Uterus (tissue), 2 donors: Measurements from ENCODE around the gene RANBP10.

Experiments used
- POLR2A ChIP-seq, 2 donors: fragments of 450-650 bp; IDR thresholded peaks; one replicate each; pipeline ENCODE4 v1.6.1; 2016; ENCODE audit warnings: antibody characterized with exemption in 2 of 2, mild to moderate bottlenecking in 1 of 2, moderate library complexity in 1 of 2
- TF ChIP-seq, protein P1 (sequence below), 4 experiments: fragments of 200-600 bp in 2 of 4; fragments of 450-650 bp in 2 of 4; sonication (generic) in 2 of 4; IDR thresholded peaks; one replicate each; pipeline ENCODE4 v1.5.1; 2016 to 2019; ENCODE audit warnings: antibody characterized with exemption in 4 of 4, mild to moderate bottlenecking in 2 of 4, moderate library complexity in 1 of 4

DNA sequence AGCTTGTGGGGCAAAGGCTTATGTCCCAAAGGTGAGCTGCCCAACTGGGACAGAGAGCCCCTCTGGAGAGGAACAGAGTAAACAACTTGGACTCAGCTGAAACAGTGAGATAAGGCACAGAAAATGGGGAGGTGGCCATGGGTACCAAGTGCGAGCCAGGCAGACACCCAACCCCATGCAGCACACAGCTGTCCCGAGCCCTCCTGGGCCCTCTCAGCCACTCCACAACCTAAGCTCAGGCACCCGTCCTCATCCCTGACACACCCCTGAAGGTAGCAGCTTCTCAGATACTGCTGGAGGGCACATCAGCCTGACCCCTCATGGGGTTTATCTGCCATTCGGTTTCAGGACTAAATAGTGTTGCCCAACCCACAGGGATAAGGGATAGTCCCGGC is 82.5 kb downstream of the RANBP10 start:
- TF ChIP-seq, protein P1, sequence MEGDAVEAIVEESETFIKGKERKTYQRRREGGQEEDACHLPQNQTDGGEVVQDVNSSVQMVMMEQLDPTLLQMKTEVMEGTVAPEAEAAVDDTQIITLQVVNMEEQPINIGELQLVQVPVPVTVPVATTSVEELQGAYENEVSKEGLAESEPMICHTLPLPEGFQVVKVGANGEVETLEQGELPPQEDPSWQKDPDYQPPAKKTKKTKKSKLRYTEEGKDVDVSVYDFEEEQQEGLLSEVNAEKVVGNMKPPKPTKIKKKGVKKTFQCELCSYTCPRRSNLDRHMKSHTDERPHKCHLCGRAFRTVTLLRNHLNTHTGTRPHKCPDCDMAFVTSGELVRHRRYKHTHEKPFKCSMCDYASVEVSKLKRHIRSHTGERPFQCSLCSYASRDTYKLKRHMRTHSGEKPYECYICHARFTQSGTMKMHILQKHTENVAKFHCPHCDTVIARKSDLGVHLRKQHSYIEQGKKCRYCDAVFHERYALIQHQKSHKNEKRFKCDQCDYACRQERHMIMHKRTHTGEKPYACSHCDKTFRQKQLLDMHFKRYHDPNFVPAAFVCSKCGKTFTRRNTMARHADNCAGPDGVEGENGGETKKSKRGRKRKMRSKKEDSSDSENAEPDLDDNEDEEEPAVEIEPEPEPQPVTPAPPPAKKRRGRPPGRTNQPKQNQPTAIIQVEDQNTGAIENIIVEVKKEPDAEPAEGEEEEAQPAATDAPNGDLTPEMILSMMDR (IDR thresholded peaks at IDR 0.05), result no peak
- no peak for TF ChIP-seq POLR2A (IDR thresholded peaks at IDR 0.05)
